Chondrocyte (in vitro differentiated cells): ENCODE data around the gene PCDH12. TPM values are rescaled to one million over a fixed set of nuclear protein-coding genes. Genes with fewer than 3 reads are reported as not detected.

ENCODE experiments used
- DNase-seq: peaks from one replicate; pipeline ENCODE4 v3.0.0; 2021; ENCODE audit warnings: mixed read lengths, low spot score
- H3K27ac Mint-ChIP-seq: one replicate; pipeline ENCODE4 v1.8.0; 2021; ENCODE audit warnings: mild to moderate bottlenecking, moderate library complexity, mixed read lengths; ENCODE audit not compliant: unreplicated experiment
- H3K27me3 Mint-ChIP-seq: 2 replicates; pipeline ENCODE4 v1.8.0; 2021; ENCODE audit warnings: low read depth, mixed read lengths
- H3K36me3 Mint-ChIP-seq: 2 replicates; pipeline ENCODE4 v1.8.0; 2021; ENCODE audit warnings: low read depth, mixed read lengths
- H3K4me1 Mint-ChIP-seq: 2 replicates; pipeline ENCODE4 v1.8.0; 2021; ENCODE audit warnings: low read depth, mild to moderate bottlenecking, mixed read lengths
- H3K4me3 Mint-ChIP-seq: one replicate; pipeline ENCODE4 v1.8.0; 2021; ENCODE audit warnings: mild to moderate bottlenecking, moderate library complexity, mixed read lengths; ENCODE audit not compliant: unreplicated experiment
- H3K9me3 Mint-ChIP-seq: 2 replicates; pipeline ENCODE4 v1.8.0; 2021; ENCODE audit warnings: low read depth, mixed read lengths
- total RNA-seq: library from RNA; stranded (reverse); gene quantifications from 3 replicates; pipeline ENCODE4 v1.2.1, GENCODE V29; 2021
- TF ChIP-seq, protein P1 (sequence below): fragments of 200-600 bp; sonication (generic); IDR thresholded peaks from 2 replicates; pipeline ENCODE4 v1.5.0; 2021; ENCODE audit warnings: antibody characterized with exemption, mild to moderate bottlenecking, moderate library complexity

Gene PCDH12
- total RNA-seq, 1 donor from 2014 or later, result 0.02 TPM

DNA sequence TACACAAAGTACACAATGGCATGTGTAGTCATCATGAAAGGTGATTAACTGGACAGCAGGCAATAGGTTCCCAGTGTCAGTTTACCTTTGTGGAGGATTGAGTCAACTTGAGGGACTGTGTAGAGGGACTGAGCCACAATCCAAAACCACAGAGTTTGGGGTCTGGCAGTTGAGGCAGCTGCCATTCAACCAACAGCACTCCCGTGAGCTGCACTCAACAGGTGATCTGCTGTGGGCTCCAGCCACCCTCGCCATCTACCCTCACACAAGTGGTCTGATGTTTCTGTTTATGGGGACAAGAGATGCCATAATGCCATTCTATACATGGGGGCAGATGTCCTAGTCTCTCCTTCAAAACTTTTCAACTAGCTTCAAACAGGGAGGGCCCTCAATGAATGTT lies 37.2 kb downstream of the PCDH12 start:
- H3K4me1 Mint-ChIP-seq, result peaks cover 21% of the 10 kb centered on the region
- H3K9me3 Mint-ChIP-seq, result no peaks in the 10 kb centered on the region
- H3K27ac Mint-ChIP-seq, result no peak overlapping the region
- peaks cover 5% of the 10 kb centered on the region for H3K27me3 Mint-ChIP-seq
- H3K36me3 Mint-ChIP-seq, result peaks cover 5% of the 10 kb centered on the region
- no peak overlapping the region for H3K4me3 Mint-ChIP-seq
- DNase-seq, result no peak
- TF ChIP-seq, protein P1, sequence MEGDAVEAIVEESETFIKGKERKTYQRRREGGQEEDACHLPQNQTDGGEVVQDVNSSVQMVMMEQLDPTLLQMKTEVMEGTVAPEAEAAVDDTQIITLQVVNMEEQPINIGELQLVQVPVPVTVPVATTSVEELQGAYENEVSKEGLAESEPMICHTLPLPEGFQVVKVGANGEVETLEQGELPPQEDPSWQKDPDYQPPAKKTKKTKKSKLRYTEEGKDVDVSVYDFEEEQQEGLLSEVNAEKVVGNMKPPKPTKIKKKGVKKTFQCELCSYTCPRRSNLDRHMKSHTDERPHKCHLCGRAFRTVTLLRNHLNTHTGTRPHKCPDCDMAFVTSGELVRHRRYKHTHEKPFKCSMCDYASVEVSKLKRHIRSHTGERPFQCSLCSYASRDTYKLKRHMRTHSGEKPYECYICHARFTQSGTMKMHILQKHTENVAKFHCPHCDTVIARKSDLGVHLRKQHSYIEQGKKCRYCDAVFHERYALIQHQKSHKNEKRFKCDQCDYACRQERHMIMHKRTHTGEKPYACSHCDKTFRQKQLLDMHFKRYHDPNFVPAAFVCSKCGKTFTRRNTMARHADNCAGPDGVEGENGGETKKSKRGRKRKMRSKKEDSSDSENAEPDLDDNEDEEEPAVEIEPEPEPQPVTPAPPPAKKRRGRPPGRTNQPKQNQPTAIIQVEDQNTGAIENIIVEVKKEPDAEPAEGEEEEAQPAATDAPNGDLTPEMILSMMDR, result no peak

DNA sequence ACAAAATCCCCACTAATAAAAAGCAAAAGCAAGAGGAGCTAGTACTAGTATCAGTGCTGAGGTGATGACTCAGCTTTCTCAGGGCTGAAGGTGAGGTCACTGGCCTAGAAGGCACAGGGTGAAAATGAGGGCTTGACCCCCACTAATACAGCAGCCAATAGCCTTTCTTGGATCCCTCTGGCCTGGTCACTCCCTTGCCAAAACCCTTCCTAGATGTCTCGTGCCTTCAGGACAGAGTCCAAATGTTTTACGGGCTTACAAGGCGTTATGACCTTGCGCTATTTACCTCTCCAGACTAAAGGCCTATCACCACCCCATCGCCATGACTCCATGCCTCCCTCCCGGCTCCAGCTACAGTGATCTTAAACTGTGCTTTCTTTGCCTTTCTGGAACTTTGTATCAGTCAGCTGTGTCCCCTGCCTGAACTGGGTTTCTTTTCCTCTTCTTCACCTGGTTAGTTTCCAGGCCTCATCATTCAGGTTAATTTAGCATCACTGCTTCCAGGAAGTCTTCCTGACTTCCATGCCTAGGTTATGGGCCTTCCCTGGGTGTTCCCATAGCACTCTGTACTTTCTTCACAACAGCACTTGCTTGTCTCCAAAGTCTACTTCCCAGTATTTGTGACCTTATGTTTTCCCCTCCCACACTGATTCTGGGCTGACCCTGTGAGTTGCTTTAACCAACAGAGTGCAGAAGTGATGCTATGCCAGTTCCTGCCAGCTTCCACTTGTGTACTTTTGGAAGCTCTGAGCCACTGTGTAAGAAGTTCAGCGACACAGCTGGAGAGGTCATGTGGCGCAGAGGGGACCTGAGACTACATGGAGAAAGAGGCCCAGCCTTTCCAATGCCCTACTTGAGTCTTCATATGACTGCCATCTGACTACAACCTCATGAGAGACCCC lies 38.5 kb downstream of the PCDH12 start:
- DNase-seq, result no peak
- no peaks in the 10 kb centered on the region for H3K9me3 Mint-ChIP-seq
- H3K27me3 Mint-ChIP-seq, result peaks cover 5% of the 10 kb centered on the region
- H3K4me1 Mint-ChIP-seq, result peaks cover 15% of the 10 kb centered on the region
- H3K36me3 Mint-ChIP-seq, result peaks cover 2% of the 10 kb centered on the region
- H3K27ac Mint-ChIP-seq, result no peak overlapping the region
- H3K4me3 Mint-ChIP-seq, result no peak overlapping the region
- TF ChIP-seq, protein P1, result no peak

DNA sequence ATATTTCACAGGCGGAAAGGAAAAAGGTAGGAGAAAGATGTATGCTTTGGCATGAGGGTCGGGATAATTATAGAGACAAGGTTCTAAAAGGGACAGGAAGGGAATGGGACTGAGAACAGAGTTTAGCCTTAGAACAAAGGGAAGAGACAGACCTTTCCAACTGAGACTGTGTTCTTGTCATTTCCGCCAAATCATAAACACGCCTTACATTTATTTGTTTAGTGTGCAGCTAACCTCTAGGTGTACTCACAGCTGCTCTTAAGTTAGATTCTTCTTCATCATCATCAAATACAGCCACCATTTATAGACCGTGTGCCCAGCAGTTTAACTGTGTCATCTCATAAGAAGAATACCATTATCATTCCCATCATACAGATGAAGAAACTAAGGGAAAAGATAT lies 40.2 kb downstream of the PCDH12 start:
- Mint-ChIP-seq H3K4me1 (peaks cover 12% of the 10 kb centered on the region), H3K36me3 (no peaks in the 10 kb centered on the region), H3K4me3 (no peak overlapping the region), H3K27me3 (peaks cover 10% of the 10 kb centered on the region), H3K27ac (no peak overlapping the region), H3K9me3 (no peaks in the 10 kb centered on the region)
- TF ChIP-seq, protein P1, result no peak
- no peak for DNase-seq

DNA sequence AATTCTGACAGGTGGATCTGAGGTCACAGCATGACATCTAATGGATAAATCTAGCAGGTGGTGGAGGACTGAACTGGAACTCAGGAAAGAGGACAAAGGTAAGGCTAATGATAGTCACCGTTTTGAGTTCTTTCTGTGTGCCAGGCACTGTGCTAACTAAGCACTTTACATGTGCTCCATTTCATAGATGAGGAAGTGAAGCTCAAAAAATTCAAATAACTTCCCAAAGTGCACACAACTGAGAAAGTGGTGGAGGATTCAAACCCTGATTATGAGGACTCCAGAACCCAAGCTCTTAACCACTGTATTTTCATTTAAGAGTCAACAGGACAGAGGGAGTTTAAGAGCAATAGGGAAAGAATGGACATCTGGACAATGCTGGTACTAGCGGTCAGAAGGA lies 41.5 kb downstream of the PCDH12 start:
- H3K4me1 Mint-ChIP-seq, result peaks cover 9% of the 10 kb centered on the region
- TF ChIP-seq, protein P1, result no peak
- no peaks in the 10 kb centered on the region for H3K36me3 Mint-ChIP-seq
- no peak for DNase-seq
- no peaks in the 10 kb centered on the region for H3K9me3 Mint-ChIP-seq
- H3K4me3 Mint-ChIP-seq, result no peak overlapping the region
- no peak overlapping the region for H3K27ac Mint-ChIP-seq
- H3K27me3 Mint-ChIP-seq, result peaks cover 10% of the 10 kb centered on the region

DNA sequence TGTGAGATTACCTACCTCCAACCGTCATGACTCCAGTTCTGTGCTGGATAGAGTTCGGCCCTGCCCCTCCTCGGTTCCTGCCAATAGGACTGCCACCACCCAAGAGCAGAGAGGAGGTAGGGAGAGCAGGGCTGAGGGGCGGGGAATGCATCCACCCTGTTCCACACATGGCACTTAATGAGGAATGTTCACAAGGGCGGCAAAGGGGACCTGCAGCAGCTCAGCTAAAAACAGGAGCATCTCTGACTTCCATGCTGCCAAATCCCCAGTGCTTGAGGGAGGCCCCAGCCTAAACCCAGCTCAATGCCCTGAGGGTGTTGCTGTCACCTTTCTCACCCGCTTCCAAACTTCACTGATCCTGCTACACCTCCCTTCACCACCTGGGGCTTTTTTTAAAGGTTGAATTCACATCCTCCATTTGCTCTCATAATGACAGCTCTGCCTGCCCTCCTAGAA lies 42.1 kb downstream of the PCDH12 start:
- TF ChIP-seq, protein P1, result no peak
- no peak overlapping the region for H3K27ac Mint-ChIP-seq
- no peak overlapping the region for H3K4me3 Mint-ChIP-seq
- peaks cover 9% of the 10 kb centered on the region for H3K4me1 Mint-ChIP-seq
- H3K36me3 Mint-ChIP-seq, result no peaks in the 10 kb centered on the region
- H3K27me3 Mint-ChIP-seq, result peaks cover 10% of the 10 kb centered on the region
- no peaks in the 10 kb centered on the region for H3K9me3 Mint-ChIP-seq
- no peak for DNase-seq
